Measurements from ENCODE around the gene GALNT10.
"Not testable (repeated sequence)": the region's sequence is repeated elsewhere in the genome, so short reads cannot be mapped to it uniquely, and the experiment has no call there.

Gene GALNT10

DNA sequence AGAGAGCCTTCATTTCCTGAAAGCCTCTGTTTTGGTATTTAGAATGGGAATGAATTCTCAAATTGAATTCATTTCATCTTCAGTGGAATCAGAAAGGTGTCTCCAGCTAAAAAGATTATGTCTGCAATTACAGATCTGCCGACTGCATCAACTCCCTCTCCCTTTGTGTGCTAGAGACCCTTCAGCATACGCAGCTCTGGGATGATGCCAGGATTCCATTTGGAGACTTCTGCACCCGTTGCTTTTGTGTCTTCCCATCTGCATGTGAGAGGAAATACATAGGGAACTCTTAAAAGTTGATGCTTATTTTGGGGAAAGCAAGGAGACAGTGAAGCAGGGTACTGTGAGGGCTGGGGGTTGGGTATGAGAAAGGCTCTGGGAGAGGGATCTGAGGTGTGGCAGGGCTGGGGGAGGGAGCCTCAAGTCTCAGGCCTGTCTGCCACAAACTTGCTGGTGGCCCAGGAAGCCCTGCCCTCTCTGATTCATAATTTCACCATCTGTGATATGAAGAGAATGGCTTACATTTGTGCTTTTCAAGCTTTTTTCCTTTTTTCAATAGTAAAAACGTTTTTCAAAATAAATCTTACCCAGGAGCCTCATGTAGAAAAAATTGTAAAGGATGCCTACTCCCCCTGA, 165.6 kb downstream of the GALNT10 start:
- DNase-seq (ENCODE audit: low read depth in 2 of 2): no peak

DNA sequence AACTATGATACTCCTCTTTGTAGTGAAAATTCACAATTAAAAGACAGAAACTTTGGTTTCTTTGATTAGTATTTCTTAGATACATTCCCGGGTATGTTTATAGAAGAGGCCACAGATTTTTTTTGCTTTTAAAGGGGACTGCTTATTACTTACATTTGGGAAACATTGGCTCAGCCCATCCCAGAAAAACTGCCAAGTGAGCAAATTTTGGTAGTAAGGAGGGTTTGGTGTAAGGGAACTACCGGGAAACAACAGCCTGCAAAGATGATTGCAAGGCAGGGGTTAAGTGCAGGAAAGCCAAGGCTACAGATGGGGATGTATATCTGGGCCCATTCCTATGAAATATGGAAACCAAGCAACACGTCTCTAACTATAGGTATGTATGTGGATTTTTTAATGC, 166.4 kb downstream of the GALNT10 start:
- DNase-seq (ENCODE audit: low read depth in 2 of 2): no peak

DNA sequence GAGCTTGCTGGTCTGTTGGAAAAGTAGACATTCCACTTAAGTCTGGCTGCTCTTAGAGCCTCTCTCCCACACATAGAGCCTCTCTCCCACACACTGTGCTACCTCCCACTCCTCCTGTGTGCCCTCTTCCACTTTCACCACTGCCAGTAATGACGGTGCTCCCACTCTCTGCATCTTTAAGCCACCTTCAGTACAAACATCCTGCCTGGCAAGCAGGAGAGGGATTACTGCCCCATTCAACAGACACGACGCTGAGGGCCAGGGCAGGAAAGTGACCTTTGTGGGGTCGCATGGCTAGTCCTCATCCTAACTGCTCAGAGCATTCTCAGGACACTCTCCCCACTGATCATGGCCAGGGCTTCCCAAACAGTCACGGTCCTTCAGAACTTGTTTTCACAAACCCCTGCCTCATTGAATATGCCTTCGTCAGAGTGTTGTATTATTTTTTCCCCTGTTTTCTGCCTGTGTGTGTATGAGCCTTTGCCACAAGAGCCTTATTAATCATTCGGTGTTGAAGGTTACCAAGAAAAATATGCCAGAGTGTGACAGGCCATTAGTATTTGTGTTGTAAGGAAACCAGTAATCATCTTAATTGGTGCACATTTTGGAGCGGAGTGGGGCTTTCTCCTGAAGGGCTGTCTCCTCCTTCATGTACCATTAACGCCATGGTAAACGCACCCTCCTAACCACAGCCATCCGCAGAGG, 168.1 kb downstream of the GALNT10 start:
- DNase-seq (ENCODE audit: low read depth in 2 of 2): no peak

DNA sequence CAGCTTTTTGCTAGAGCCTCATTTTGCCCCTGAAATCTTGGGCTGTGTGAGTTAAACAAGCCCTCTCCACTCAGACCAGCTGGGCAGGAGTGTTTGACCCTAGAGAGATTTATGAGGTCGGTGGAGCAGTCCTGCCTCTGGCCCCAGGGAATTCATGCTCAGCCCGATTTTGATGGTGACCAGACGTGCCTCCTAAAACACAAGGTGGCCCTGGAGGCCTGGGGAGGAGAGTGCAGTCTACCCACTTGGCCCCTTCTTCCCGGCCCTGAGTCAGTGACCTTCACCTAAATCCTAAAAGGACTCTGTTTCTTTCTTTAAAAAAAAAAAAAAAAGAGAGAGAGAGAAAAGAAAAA, 168.7 kb downstream of the GALNT10 start:
- no peak for DNase-seq (ENCODE audit: low read depth in 2 of 2)

DNA sequence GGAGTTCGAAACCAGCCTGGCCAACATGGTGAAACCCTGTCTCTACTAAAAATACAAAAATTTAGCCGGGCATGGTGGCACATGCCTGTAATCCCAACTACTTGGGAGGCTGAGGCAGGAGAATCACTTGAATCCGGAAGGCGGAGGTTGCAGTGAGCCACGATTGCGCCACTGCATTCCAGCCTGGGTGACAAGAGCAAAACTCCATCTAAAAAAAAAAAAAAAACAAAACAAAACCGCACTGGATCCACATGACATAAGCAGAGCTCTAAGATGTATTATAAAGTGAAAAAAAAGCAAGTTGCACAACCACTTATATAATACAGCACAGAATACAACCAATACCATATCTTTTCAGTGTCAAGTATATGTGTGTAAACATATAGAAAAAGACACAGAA, 169.7 kb downstream of the GALNT10 start:
- DNase-seq (ENCODE audit: low read depth in 2 of 2): not testable (repeated sequence)

DNA sequence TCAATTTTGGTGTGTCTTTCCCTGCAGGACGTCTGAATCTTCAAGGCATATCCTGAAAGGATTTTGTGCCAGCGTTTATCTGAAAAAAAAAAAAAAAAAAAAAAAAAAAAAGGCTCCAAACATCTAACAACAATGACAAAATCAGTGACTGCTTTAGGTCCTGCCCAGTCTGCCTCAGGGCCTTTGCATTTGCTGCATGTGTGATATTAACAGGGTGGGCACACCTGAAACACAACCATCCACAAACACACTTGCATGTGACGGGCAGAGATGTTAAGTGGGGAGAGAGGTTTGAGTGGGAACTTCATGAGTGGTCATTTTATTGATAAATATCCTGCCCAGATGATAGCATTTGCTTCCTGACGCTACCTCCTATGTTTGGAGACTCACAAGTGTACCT, 172.9 kb downstream of the GALNT10 start:
- DNase-seq (ENCODE audit: low read depth in 2 of 2): no peak

DNA sequence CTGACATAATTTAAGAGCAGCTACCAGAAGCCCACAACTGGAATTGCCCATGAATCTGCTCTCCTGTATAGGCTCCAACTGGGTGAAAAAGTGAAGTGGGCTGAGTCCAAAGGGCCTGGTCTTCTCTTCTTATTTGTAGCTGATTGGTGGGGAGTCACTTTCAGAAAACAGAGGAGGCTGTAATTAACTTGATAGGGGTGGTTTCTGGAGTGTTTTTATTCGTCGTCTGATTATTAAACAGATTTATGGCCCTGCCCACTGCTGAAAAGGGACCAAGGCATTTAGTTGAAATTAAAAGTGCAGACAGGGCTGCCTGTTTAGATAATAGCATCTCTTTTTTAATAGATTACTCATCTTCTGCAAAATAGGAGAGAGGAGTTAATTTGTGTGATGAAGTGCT, 174.2 kb downstream of the GALNT10 start:
- no peak for DNase-seq (ENCODE audit: low read depth in 2 of 2)

DNA sequence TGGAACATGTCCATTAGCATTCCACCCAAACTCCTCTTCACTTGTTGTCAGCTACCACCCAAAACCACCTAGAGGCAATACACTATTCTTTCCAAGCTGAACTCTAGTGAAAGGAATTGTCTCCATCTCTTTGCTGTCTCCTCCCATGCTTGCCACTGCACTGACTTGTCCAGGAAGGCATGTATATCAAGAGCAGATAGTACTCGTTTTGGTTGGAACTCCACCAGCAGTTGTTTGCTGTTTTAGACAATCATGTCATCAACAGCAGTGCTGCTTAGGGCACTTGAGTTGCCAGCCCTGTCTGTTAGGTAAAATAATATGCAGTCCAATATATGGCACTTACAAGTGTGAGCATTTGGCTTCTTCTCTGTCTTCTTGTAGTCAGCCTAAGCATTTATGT, 175.3 kb downstream of the GALNT10 start:
- no peak for DNase-seq (ENCODE audit: low read depth in 2 of 2)

DNA sequence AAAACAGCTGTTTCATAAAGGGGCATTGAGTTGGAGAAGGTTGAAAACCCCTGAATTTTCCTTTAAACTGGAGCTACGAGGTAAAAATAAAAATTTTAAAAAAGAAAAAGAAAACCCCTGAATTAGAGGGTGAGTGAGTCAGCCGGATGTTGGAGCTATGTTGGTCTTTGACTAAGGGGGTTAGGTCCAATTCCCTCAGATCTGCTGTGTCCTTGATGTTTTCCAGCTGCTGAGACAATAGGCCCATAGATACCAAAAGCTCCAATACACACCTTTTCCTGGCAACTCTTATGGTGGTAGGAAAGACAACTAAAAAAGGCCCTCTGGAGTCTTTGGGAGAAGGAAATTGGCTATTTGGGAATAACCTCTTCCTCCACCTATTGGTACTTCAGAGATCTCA, 175.8 kb downstream of the GALNT10 start:
- no peak for DNase-seq (ENCODE audit: low read depth in 2 of 2)

DNA sequence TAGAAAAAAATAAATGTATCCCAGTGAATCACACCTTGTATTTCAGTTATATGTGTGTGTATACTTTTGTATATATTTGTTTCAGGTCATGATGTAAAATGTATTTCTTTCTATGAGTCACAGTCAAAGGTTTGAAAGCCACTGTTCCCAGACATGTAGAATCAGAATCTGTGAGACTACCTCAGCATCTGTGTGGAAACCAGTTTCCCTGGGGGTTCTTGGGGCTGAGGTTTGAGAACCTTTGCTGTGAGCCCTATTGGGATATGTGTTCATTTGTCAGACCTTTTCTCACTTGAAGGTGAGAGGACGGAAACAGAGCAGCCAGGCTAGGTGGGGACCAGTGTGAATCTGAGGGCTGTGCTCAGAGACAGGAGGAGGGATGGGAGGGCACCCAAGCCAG, 176.6 kb downstream of the GALNT10 start:
- DNase-seq (ENCODE audit: low read depth in 2 of 2): no peak

DNA sequence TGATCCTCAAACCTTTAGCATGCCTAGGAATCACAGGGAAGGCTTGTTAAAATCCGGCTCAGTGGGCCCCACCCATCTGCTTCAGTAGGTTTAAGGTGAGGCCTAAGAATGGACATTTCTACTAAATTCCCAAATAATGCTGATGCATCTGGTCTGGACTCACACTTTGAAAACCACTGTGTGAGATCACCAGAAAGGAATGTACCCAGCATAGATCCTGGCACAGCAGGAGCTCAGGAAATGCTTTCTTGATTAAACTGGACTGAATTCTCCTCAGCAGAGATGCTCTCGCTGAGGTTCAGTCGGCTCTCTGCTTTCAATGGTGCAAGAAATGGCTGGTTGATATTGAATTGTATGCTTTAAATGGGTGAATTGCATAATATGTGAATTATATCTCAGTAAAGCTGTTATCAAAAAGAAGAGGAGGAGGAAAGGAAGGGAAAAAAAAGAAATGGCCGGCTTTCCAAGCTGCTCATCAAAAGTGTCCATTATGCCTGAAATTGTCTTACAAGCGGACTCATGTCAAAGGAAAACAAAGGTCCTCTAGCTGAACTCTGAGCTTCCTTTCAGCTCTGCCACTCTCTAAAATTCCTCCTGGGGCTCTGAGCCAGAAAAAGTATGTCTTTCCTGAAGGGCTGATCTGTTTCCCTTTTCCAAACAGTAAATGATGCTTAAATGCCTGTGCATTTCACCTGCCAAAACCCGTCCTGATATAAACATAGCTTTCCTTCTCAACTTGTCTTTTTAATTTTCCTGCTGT, 177.7 kb downstream of the GALNT10 start:
- DNase-seq (ENCODE audit: low read depth in 2 of 2): peak; percentile 93 to 94

DNA sequence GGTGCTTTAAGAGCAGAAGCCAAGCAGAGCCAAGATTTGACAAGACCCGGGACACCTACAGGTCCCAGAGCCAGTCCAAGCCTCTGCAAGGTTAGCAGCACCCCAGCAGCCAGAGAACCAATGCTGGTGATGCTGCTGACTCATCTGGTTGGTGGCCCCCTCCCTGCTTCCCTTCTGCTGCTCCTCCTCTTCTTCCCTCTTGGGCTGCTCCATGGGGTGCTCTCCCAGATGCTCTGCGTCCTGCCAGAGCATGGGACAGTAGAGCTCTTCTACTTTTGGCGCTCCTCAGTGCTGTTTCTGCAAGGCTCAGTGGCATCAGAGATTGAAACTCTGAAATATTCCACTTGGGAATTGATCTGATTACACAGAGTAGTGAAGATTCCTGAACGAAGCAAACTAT, 179.1 kb downstream of the GALNT10 start:
- DNase-seq (ENCODE audit: low read depth in 2 of 2): no peak

DNA sequence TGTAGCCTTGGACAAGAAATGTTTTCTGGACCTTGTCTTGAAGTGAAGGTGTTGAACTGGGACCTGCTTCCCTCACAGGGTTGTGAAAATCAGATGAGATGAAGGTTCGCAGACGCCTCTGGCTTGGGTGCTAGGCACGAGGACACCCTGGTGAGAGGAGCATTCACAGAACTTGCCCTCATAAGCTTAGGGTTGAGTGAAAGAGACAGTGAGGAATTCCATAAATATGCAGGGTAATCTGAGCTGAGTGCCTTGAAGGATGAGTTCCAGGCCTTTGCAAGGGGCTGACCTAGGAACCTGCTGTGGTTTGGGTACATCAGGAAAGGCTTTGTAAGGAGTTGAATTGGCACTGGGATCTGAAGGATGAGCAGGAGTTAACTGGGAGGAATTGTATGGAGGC, 179.6 kb downstream of the GALNT10 start:
- no peak for DNase-seq (ENCODE audit: low read depth in 2 of 2)

DNA sequence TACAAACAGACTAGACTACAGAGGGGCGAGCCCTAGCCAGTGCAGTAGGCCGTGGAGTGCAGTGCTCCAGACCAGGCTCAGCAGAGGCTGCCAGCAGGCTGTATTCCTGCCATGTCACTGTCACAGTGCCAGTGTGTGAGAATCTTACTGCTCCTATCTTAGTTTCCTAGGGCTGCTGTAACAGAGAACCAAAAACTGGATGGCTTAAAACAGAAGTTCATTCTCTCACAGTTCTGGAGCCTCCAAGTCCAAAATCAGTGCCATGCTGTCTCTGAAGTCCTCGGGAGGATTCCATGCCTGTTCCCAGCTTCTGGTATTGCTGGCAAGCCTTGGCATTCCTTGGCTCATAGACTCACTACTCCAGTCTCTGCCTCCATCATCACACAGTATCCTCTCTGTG, 180.3 kb downstream of the GALNT10 start:
- DNase-seq (ENCODE audit: low read depth in 2 of 2): no peak

DNA sequence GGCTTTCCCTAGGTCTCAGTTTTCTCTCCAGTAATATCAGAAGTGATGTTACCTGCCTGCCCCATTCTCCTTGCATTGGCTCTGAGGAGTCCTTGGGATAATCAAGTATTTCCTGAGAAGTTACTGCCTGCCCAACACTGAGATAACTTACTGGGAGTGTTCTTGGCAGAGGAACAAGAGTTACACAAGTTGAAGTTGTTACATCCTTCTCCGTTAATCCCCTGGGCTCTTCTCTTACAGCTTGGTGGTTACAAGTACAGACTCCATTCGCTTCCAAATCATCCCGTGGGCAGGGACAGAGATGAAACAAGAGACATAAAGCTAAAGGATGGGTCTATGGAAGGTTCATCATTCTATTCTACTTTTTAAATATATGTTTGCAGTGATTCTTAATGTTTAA, 181.2 kb downstream of the GALNT10 start:
- DNase-seq (ENCODE audit: low read depth in 2 of 2): peak; percentile 84 to 86

DNA sequence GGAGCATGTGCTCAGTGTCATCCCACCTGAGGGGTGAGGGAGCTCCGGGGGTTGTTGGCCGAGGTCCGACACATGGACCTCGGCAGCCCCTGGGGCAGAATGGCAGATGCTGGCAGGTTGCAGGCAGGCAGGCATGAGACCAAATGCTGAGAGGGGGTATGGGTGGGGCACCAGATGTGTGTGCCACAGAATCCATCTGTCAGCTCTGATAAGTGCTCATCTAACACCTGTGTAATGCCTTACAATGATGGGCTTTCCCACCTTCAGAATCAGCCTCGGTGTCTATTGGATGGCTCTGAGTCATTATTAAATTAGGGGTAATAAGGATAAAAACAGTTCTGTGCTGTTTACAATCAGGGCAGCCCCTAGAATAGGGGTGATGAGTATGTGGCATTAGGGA, 182.1 kb downstream of the GALNT10 start:
- no peak for DNase-seq (ENCODE audit: low read depth in 2 of 2)

DNA sequence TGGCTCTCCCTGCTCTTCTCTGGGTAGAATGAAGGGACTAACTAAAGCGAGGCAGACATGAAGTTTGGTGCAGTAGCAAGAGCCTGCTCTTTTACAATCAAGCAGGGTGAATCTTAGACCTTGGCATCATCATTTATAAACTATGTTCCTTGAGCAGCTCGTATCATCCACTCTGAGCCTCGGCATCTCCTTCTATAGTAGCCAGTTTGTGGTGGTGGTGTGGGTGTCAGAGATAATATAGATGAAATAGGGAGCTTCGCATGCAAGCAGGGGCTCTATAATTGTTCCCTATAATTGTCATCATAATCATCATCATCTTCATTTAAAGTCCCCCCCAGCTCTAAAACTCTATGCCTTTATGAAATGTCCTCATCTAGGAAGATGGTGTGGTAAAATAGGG, 182.8 kb downstream of the GALNT10 start:
- DNase-seq (ENCODE audit: low read depth in 2 of 2): no peak

DNA sequence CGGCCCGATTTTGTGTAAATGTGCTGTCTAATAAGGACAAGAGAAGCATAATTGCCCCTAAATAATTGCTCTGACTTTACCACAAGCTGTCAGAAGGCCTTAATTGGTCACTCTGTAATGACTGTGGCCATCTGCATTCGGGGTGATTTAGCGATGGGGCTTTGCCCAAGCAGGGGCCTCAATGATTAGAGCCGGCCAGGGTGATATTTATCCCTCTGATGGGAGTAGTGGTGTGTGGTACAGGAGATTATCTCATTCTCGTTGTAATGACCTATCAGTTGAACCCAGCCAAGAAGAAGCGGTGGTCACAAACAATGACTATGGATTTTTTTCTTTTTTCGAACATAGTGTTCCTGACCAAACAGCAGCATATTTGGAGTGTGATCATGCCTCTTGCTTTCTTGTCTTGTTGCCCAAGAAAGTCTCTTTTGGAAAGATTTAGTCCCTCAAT, 183.2 kb downstream of the GALNT10 start:
- DNase-seq (ENCODE audit: low read depth in 2 of 2): no peak

DNA sequence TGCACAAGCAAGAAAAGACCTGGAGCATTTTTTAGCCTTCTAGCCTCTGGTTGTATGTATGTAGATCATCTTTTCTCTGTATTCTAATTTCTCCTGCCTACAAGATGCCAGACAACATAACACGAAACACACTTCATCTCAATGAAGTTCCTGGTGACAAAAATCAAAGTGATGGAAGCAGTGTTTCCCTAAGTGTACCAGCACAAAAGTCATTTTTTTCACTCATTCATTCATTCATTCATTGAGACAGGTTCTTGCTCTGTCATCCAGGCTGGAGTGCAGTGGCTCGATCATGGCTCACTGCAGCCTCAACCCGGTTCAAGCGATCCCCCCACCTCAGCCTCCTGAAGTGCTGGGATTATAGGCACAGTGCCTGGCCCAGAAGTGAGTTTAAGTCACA, 183.7 kb downstream of the GALNT10 start:
- DNase-seq (ENCODE audit: low read depth in 2 of 2): no peak

DNA sequence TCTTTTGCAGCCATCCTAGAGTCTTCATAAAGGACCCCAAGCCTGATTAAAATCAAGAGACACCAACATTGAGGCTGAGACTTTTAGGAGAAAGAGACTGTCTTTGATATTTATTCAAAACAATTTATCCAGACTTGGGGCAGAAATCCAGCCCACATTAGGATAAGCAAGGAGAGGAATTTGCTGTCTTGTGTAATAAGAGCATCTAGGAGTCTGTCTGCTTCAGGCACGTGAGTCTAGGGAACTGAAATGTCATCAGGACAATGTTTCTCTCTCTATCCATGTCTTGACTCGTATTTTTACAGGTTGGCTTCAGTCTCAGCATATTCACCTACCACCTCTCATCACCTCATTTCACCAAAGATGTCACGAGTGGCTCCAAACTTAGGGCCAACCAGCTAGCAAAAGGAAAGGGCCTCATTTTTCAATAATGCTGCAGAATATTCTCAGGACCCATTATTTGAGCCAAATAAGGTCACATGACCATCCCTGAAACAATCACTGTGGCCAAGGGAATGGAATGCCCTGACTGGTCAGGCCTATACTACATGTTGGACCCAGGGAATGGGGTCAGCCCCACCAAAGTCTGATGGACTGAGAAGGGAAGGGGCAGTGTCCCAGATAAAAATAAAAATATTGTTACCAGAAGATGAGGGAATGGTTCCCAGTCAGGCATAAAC, 184.9 kb downstream of the GALNT10 start:
- no peak for DNase-seq (ENCODE audit: low read depth in 2 of 2)

DNA sequence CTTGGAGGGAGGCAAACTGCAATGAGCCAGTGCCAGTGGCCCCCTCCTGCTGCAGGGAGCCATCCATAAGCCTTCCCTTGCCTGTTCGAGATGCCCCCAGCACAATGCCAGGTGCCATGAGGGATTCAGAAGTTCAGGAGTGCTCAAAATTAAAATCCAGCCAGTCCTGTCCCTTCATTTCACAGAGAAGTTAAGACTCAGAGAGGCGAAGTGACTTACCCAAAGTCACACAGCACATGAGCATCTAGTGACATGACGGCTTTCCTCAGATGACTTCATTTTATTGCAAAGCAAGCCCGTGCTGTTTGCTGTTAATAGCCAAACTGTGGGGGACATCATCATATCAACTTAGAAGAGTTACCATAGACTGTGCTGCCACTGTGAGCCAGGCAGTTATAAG, 185.9 kb downstream of the GALNT10 start:
- no peak for DNase-seq (ENCODE audit: low read depth in 2 of 2)

DNA sequence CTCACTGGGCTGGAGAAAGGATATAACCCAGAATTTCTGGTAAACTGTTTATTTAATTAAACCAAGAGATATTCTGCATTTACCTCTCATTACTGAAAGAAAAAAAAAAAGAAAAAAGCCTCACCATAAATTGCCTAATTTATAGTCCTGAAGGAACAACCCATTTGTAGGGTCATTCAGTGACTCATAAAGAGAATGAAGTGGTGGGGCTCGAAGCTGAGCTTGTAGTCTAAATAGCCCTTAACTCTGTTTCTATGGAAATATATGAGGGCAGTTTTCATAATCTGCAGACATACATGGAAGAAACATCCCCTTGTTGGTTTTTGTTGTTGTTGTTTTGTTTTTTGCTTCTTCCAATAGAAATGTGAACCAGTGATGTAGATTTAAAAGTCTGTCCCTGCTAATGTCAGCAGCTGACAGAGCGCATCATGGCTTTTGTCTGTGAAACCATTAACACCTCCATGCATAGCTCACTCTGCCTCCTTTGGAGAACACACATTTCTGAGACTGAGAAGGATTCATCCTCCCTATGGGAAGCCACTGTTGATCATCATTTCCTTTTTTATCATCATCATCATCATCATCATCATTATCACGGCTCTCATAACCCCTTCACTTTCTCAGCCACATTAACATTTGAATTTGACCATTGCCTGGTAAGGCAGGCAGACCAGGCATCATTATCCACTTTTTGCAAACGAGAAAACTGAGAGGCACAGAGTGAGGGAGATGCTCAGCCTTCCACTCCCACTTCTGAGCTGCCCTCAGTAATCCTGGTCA, 187.4 kb downstream of the GALNT10 start:
- DNase-seq (ENCODE audit: low read depth in 2 of 2): no peak
